HL-60/S4 treated with retinoic acid at 250 ng/mL for 4 days and 3 days (cell line): ENCODE data around the gene SOX18.
"Not testable (repeated sequence)": the region's sequence is repeated elsewhere in the genome, so short reads cannot be mapped to it uniquely, and the experiment has no call there.

Source experiments
- in situ Hi-C: fragments of 300-500 bp; cut with MboI; formaldehyde crosslinking; loops from 2 replicates; pipeline ENCODE4 v1.7.0; 2022; ENCODE audit warnings: low sequenced_read_pairs

Gene SOX18

DNA sequence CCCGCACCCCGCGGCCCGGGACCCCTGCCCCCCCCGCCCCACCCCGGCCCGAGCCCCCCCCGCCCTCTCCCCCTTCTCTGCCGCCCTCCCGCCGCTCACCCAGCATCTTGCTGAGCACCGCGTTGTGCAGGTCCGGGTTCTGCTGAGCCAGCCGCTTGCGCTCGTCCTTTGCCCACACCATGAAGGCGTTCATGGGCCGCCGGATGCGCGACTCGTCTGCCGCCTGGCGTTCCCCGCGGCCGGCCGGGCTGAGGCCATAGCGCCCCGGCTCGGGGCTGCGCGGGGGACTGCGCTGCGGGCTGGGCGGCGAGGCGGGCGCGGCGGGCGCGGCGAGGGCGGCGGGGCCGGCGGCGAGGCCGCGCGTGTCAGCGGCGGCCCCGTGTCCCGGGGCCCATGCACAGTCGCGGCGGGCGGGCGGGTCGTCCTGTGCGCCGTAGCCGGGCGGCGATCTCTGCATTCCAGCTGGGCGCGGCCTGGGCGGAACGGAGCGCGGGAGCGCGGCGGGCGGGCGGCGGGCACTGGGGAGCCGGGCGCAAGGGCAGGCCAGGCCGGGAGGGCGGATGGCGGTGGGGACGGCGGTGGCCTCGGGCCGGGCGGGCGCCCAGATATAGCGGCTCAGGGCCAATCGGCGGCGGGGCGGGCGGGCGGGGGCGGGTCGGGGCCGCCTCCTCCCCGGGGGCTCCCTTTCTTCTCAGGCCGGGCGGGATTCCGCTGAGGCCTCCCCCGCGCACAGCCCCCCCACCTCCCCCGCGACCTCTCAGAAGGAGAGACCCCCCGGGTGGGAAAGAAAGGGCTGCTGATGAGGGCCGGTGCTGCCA lies at the start of gene SOX18:
TSS of gene SOX18 (minus strand) at position 580 of the 818 bp plus-strand sequence. CDS start at position 457, 123 bp downstream.
- in situ Hi-C loops: no loop called here

DNA sequence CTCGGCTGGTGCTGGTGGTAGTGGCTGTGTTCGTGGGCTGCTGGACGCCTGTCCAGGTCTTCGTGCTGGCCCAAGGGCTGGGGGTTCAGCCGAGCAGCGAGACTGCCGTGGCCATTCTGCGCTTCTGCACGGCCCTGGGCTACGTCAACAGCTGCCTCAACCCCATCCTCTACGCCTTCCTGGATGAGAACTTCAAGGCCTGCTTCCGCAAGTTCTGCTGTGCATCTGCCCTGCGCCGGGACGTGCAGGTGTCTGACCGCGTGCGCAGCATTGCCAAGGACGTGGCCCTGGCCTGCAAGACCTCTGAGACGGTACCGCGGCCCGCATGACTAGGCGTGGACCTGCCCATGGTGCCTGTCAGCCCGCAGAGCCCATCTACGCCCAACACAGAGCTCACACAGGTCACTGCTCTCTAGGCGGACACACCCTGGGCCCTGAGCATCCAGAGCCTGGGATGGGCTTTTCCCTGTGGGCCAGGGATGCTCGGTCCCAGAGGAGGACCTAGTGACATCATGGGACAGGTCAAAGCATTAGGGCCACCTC lies 49.1 kb upstream of the SOX18 start:
- in situ Hi-C loops: no loop called here

DNA sequence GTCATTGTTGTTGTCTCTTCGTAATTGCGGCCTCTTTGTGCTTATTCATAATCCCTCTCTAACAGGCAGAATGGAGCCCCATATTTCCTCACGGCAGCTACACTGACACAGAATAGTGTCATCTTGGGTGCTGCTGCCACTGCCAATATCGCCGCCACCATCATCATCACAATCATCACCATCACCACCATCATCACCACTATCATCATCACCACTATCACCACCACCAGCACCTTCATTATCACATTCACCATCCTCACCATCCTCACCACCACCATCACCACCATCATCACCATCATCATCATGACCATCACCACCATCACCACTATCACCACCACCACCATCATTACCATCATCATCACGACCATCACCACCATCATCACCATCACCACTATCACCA lies 47.1 kb upstream of the SOX18 start:
- in situ Hi-C loops: no loop called here

DNA sequence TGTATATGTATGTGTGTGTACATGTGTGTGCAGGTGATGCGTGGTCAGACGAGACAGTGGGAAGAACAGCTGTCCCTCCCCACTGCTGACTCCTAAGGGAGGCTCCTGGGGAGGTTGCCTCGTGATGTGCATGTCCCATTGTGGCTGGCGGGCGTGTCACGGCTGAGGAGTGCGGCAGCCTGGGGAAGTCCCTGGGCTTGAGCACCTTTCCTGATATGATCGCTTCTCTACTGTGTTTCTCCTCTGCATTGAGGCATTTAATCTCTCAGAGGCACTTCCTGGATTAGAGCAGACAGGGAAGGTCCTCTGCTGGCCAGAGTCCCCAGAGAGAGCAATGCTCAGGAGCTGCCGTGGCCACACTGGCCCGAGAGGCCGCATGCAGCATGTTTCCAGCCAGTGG lies 46.5 kb upstream of the SOX18 start:
- in situ Hi-C loops: no loop called here

DNA sequence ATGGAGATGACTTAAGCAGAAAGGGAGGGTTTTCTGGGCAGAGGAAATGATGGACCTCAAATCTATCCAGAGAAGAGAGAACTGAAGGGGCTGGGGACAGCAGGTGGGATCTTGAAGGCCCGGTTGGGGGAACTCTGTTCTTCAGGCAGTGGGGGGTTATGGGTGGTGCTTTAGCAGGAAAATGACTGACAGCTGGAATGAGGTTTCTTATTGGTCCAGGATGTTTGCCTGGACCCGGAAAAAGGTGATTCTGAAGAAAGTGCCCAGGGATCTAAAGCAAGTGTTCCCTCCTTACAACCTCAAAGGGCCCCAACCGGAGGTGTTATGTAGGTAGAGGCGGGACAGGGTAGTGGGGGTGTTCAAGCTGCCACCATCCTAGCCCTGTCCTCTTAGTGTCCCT lies 46.0 kb upstream of the SOX18 start:
- in situ Hi-C loops: no loop called here

DNA sequence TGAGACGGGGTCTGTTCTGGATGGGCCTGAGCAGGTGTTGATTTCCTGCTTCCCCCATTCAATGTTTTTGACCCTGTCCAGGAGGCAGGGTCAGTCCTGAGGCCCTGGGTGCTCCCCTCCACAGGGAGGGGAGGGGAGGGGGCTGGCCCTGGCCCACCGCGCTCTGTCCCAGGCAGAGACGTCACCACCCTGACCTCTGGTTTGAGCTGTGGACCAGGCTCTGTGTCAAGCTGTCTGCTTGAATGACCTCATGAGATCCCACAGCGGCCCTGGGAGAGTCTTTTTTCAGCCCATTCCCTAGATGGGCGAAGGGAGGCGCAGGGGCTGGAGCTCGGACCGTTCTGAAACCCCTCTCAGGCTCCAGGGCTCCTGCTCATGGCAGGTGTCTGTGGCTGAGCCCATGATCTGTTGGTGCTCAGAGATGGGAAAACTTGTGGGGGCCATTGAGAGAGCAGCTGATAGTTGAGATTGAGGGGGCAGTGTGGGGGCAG lies 43.6 kb upstream of the SOX18 start:
- in situ Hi-C loops: no loop called here

DNA sequence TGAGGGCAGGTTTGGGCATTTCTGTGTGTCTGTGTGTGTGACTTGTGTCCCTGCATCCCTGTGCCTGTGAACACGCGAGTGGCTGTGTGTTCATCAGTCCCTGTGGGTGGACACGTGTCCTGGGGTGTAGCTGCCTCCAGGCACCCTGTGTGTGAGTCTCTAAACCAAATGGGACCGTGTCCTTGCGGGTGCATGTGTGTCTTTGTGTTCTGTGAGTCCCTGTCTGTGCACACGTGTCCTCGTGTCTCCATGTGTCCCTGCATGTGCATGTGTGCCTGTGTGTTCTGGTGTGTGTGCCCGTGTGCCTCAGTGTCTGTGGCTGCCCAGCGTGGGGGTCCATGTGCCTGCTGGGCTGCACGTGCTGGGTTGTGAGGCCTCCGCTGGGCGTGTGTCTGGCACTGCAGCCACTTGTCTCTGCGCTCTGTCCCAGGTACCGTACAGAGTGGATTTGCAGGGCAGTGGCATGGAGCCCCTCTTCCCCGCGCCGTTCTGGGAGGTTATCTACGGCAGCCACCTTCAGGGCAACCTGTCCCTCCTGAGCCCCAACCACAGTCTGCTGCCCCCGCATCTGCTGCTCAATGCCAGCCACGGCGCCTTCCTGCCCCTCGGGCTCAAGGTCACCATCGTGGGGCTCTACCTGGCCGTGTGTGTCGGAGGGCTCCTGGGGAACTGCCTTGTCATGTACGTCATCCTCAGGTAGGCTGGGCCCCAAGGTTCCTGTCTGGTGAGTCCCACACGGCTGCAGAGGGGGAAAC lies 43.0 kb upstream of the SOX18 start:
- in situ Hi-C loops: no loop called here

DNA sequence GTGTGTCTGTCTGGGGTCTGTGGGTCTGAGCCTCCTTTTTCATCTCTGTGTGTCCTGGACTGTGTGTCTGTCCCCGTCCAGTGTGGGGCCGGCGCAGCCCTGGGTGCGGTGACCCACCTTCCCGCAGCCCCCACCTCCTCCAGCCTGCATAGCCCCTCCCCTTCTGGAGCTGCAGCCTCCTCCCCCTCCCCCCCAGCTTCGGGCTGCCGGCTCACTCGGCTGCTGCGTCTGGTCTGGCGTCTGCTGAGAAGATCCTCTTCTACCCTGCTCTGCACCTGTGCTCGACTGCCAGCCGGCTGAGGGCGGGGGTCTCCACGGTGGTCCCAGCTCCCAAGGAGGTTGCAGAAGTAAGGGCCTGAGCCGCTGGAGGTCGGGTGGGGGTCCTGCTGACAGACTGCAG lies 42.3 kb upstream of the SOX18 start:
- in situ Hi-C loops: no loop called here

DNA sequence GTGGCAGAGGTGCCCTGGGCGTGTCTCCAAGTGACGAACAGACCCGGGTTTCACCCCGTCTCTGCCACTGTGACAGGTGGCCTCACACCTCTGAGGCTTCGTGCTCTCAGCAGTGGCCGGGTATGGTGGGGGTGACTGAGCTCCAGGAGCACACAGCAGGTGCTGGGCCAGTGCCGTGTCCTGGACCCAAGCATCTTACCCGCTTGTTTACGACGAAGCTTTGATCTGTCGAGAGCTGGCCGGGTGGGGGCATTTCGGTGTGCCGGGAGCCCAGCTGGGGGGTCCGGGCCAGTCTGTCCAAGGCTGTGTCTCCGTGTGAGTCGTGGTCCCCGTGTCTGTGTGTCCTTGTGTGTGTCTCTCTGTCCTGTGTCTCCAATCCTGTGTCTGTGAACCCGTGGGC lies 41.9 kb upstream of the SOX18 start:
- in situ Hi-C loops: no loop called here

DNA sequence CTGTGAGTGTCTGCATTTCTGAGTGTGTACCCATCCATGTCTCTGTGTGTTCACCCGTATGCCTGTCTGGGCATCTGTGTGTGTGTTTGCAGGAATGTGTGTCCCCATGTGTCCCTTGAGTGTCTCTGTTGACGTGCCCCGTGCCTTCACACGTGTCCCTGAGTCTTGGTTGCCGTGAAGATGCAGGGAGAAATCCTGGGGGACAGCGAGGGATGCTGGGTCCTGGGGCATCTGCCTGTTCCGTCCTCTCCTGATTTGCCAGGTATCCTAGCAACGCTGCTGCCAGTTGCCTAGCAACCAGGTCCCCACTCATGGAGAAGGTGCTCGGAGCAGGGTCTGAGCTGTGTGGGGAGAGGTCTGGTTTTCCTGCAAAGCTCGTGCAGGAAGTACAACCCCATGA lies 40.7 kb upstream of the SOX18 start:
- in situ Hi-C loops: no loop called here

DNA sequence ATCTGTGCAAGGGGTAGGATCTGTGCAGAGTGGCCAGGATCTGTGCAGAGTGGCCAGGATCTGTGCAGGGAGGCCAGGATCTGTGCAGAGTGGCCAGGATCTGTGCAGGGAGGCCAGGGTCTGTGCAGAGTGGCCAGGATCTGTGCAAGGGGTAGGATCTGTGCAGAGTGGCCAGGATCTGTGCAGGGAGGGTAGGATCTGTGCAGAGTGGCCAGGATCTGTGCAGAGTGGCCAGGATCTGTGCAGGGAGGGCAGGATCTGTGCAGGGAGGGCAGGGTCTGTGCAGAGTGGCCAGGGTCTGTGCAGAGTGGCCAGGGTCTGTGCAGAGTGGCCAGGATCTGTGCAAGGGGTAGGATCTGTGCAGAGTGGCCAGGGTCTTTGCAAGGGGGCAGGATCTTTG lies 39.1 kb upstream of the SOX18 start:
- in situ Hi-C loops: not testable (repeated sequence)

DNA sequence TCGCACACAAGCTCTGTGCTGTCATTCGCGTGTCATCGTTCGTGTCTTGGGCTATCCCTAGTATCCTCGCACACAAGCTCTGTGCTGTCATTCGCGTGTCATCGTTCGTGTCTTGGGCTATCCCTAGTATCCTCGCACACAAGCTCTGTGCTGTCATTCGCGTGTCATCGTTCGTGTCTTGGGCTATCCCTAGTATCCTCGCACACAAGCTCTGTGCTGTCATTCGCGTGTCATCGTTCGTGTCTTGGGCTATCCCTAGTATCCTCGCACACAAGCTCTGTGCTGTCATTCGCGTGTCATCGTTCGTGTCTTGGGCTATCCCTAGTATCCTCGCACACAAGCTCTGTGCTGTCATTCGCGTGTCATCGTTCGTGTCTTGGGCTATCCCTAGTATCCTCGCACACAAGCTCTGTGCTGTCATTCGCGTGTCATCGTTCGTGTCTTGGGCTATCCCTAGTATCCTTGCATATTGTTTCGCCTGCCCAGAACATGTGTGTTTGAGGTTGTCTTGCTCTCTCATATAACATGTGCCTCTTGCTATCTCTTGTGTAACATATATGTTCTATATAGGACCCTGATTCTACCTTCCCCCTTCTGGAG lies 37.9 kb upstream of the SOX18 start:
- in situ Hi-C loops: not testable (repeated sequence)

DNA sequence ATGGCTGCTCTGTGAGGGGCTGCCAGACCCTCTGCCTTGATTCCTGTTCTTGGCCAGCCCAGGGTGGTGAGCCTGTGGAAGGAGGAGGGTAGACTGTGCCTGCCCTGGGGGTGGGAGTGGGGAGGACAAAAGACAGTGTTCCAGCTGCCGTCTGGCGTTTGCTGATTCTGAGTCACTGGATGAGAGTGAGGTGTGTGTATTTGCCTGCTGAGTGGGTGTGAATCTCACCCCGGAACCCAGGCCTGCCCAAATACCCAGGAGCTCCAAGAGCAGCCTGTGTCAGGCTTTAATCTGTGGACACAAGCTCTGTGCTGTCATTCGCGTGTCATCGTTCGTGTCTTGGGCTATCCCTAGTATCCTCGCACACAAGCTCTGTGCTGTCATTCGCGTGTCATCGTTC lies 37.4 kb upstream of the SOX18 start:
- in situ Hi-C loops: no loop called here

DNA sequence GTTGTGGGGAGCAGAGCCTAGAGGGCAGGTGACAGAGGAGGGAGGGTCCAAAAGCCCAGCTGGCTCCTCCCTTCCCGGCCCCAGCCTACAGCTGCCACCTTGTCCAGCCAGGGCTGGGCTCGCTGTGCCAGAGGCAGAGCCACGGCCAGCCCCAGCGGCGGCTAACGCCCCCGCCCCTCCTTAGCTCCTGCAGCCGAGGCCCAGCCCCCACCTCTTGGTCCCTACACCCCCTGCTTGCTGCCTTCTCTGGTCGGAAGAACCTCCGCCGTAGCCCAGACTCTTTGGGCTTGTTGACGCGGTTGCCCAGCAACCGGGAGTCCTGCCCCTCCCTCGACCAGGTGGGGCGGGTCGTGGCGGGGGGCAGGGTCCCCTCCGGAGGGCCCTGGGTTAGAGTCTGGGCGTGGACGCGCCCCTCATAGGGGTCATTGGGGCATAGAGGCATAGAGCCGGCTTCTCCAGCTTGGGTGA lies 35.3 kb upstream of the SOX18 start:
- in situ Hi-C loops: no loop called here

DNA sequence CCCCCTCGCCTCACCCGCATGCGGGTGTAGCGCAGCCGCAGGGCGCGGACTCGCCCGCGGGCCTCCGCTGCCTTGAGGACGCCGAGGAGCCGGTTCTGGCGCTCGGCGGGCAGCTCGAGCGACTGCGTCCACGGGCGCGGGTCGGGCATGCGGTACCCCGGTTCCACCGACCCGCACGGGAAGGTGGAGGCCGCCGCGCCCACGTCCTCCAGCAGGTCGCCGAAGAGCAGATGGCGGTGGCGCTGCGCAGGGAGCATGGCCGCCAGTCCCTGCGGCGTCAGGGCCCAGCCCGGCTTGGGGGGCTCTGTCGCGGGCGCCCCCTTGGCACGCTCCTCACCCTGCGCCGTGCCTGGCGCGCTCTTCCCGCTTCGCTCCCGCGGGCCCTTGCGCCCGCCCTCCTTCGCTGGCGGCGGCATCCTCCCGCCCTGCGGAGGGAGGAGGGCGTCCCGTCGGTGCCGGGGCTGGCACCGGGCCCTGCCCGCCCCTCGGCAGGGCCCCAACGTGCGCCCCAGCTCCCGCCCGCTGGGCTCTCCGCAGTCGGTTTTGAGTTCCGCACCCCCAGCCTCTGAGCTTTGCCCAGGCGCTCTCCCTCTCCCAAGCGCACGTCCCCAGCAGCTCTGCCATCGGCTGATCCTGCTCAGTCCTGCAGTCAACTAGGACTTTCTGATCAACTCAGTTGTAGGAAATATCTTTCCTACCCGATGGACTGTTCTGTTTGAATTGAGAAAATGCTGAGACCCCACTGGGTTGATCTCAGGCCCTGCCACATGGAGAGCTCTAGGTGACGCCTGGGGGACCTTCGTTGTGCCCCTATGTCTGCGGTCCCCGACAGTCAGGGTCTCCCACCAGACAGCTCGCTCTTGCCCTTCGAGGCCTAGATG lies 34.6 kb upstream of the SOX18 start, which contains the start of gene LKAAEAR1:
TSS of gene LKAAEAR1 (minus strand) at position 595 of the 881 bp plus-strand sequence. CDS start at position 416, 179 bp downstream.
- in situ Hi-C loops: no loop called here

DNA sequence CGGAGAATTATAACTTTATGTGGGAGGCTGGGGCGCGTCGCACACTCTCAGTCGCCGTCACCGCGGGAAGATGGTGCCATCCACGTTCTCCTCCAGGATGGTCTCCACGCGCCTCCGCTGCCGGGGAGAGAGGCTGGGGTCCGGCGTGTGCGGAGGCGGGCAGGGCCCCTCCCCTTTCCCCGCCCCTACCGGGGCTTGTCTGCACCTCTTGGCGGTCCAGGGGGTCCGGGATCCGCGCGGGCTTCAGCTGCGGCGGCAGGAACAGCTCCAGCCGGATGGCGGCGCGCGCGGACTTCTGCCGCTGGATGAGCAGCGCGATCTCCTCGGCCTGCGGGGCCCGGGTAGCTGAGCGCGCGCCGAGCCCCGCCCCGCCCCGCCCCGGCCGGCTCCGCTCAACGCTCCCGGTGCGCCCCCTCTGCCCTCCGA lies 34.0 kb upstream of the SOX18 start:
- in situ Hi-C loops: no loop called here

DNA sequence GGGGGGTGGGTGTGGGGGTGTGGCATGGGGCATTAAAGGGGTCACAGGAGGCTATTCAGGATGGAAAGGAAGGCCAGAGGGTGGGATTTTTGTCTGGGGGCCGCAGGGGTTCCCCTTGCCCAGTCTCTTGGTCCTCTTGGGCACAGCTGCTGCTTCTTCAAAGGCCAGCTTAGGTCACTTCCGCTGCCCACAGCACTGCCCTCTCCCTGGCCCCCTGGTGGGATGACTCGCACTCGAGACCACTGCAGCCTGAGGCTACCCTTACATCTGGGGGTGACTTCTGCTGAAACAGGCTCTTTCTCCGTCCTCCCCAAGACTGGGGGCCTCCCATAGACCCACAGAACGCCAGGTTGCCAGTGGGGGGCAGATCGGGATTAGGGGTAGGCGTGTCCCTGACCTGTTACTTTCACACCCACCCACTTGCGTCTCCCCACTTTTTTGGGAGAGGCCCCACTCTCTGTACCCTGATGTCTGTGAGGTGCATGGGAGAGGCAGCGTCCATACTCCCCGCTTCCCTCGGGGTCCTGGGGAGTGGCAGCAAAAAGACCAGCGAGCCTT lies 33.5 kb upstream of the SOX18 start:
- in situ Hi-C loops: no loop called here

DNA sequence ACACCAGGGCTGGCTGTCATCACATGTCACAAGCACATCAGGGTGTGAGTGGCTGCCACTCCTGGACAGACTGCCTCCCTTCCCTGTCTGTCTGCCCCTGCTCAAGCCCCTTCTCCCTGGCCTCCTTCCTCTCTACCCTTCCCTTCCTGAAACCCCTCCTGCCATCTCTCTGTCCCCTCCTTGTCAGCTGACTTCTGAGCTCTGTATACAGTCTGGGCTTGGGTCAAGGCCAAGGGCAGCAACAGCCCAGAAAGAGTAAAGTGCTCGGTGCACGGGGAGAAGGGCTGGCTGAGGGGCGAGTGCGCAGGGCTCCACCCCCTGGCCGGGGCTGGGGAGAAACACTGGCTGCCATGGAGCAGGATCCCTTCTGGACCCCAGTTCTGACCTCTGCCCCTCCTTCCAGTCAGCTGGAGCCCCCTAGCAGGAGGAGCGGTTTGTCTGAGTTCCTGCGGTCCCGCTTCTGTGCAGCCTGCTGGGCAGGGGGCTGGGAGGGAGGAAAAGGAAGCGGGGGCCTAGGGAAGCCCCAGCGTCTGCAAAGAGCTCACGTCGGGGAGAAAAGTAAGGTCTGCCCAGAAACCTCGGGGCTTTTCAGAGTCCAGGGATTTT lies 32.8 kb upstream of the SOX18 start:
- in situ Hi-C loops: no loop called here

DNA sequence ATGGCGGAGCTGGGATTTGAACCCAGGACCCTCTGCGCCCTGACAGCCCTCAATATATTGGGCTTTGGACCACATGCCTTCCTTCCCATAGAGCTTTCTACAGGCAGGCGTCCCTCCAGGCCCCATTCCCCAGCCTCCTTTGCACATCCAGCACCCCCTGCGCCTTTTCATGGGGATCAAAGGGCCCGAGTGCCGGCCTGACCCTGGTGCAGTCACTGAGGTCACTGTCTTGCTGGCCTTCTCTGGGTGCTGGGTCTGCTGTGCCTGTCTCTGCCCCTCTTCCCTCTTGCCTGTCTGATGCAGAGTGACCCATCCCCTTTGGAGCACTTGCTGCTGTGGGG lies 32.2 kb upstream of the SOX18 start:
- in situ Hi-C loops: no loop called here
